Progenitor cell of endocrine pancreas (in vitro differentiated cells): ENCODE results near the gene SLC38A1. TPM values are rescaled to one million over a fixed set of nuclear protein-coding genes. Genes with fewer than 3 reads are reported as not detected.

Experiments
- DNase-seq: peaks from one replicate; pipeline ENCODE4 v3.0.0; 2021; ENCODE audit warnings: low spot score; ENCODE audit not compliant: unreplicated experiment
- H3K27ac Mint-ChIP-seq: 2 replicates; pipeline ENCODE4 v1.8.0; 2021; ENCODE audit warnings: mild to moderate bottlenecking, moderate library complexity, mixed read lengths
- H3K27me3 Mint-ChIP-seq: 2 replicates; pipeline ENCODE4 v1.8.0; 2021; ENCODE audit warnings: mixed read lengths
- H3K36me3 Mint-ChIP-seq: 2 replicates; pipeline ENCODE4 v1.8.0; 2022; ENCODE audit warnings: mixed read lengths; ENCODE audit not compliant: insufficient read depth
- H3K4me1 Mint-ChIP-seq: 2 replicates; pipeline ENCODE4 v1.8.0; 2021; ENCODE audit warnings: low read depth, mixed read lengths
- H3K4me3 Mint-ChIP-seq: 2 replicates; pipeline ENCODE4 v1.8.0; 2021; ENCODE audit warnings: low read depth, mild to moderate bottlenecking, moderate library complexity, mixed read lengths
- H3K9me3 Mint-ChIP-seq: 2 replicates; pipeline ENCODE4 v1.8.0; 2021; ENCODE audit warnings: low read depth, mixed read lengths
- CTCF ChIP-seq: fragments of 200-600 bp; sonication (generic); IDR thresholded peaks from one replicate; pipeline ENCODE4 v1.5.0; 2021; ENCODE audit warnings: antibody characterized with exemption, mild to moderate bottlenecking; ENCODE audit not compliant: unreplicated experiment
- total RNA-seq: library from RNA; stranded (reverse); gene quantifications from 2 replicates; pipeline ENCODE4 v1.2.1, GENCODE V29; 2021

Gene SLC38A1
- total RNA-seq, 1 donor from 2014 or later = 144 TPM

- DNase-seq = no peak
- Mint-ChIP-seq H3K4me3 (no peak overlapping the region), H3K9me3 (peaks cover 3% of the 10 kb centered on the region), H3K27ac (peak overlapping the region; percentile 21), H3K27me3 (no peaks in the 10 kb centered on the region), H3K36me3 (peaks cover 30% of the 10 kb centered on the region), H3K4me1 (peaks cover 18% of the 10 kb centered on the region)
- no peak for TF ChIP-seq CTCF
Observed at GRCh38 chr12:46210873-46211439, 57.9 kb downstream of the SLC38A1 start.

GRCh38 chr12:46209914-46210872 lies 58.6 kb downstream of the SLC38A1 start:
- H3K27me3 Mint-ChIP-seq = no peaks in the 10 kb centered on the region
- H3K4me3 Mint-ChIP-seq = no peak overlapping the region
- H3K27ac Mint-ChIP-seq = peak overlapping the region; percentile 75
- no peak for DNase-seq
- H3K36me3 Mint-ChIP-seq = peaks cover 32% of the 10 kb centered on the region
- H3K9me3 Mint-ChIP-seq = peaks cover 3% of the 10 kb centered on the region
- peaks cover 18% of the 10 kb centered on the region for H3K4me1 Mint-ChIP-seq
- TF ChIP-seq CTCF = no peak

GRCh38 chr12:46209170-46209569 lies 59.7 kb downstream of the SLC38A1 start:
- Mint-ChIP-seq H3K9me3 (peaks cover 3% of the 10 kb centered on the region), H3K27ac (no peak overlapping the region)

GRCh38 chr12:46208370-46208769 lies 60.5 kb downstream of the SLC38A1 start:
- H3K27me3 Mint-ChIP-seq = no peaks in the 10 kb centered on the region
- H3K4me3 Mint-ChIP-seq = no peak overlapping the region
- no peak for TF ChIP-seq CTCF
- no peak overlapping the region for H3K27ac Mint-ChIP-seq
- H3K4me1 Mint-ChIP-seq = peaks cover 18% of the 10 kb centered on the region
- H3K36me3 Mint-ChIP-seq = peaks cover 37% of the 10 kb centered on the region
- DNase-seq = no peak
- H3K9me3 Mint-ChIP-seq = peaks cover 3% of the 10 kb centered on the region

More at GRCh38 chr12:46209170-46209569, 59.7 kb downstream of the SLC38A1 start:
- DNase-seq = no peak
- no peak overlapping the region for H3K4me3 Mint-ChIP-seq
- H3K36me3 Mint-ChIP-seq = peaks cover 37% of the 10 kb centered on the region
- H3K27me3 Mint-ChIP-seq = no peaks in the 10 kb centered on the region
- peaks cover 18% of the 10 kb centered on the region for H3K4me1 Mint-ChIP-seq
- no peak for TF ChIP-seq CTCF

GRCh38 chr12:46207644-46208043 lies 61.2 kb downstream of the SLC38A1 start:
- H3K4me3 Mint-ChIP-seq = no peak overlapping the region
- no peaks in the 10 kb centered on the region for H3K27me3 Mint-ChIP-seq
- H3K27ac Mint-ChIP-seq = peak overlapping the region; percentile 76
- H3K36me3 Mint-ChIP-seq = peaks cover 37% of the 10 kb centered on the region
- H3K9me3 Mint-ChIP-seq = peaks cover 3% of the 10 kb centered on the region
- DNase-seq = no peak
- TF ChIP-seq CTCF = no peak
- H3K4me1 Mint-ChIP-seq = peaks cover 18% of the 10 kb centered on the region
